ENCODE data around the gene FAM83C. TPM values are rescaled to one million over a fixed set of nuclear protein-coding genes. Genes with fewer than 3 reads are reported as not detected.

Gene FAM83C
- total RNA-seq, 2 experiments from 2014 or later = not detected

DNA sequence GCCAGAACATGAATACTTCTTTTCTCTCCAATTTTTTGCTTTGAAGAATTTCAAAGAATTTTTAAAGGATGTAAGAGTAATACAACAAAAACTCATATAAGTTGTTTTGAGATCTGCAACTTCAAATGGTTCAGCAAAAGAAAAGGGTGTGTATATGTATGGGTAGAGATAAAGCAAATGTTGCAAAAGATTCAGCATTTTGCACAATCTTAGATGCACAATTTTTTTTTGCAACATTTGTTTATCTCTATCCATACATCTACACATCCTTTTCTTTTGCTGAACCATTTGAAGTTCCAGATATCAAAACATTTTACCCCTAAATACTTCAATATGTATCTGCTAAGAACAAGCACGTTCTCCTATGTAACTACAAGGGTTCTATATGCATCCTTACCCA lies 47.4 kb upstream of the FAM83C start:
- H3K27ac Mint-ChIP-seq = no peak overlapping the region

DNA sequence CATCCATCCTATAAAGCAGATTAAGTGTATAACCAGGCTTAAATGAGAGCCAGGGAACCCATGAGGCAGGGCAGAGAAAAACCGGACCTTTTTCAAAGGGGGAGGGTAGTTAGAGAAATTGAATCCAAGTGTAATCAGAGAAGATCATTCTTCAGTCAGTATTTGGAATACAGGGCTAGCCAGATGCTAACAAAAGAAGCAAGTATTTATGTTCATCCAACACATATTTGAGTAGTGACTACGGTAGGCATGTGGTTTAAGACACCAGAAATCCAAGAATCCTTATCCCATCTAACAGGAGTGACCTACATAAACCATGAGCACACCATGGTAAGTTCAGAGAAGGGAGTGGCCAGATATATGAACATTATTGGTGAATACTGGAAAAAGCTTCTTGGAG lies 46.8 kb upstream of the FAM83C start:
- Histone ChIP-seq H3K4me3 (ENCODE audit: low read length) (no peak overlapping the region), H3K36me3 (ENCODE audit: insufficient read depth, low read length) (peaks cover 5% of the 10 kb centered on the region), H3K27ac (ENCODE audit: low read depth in 1 of 2, low read length in 2 of 2) (no peak overlapping the region), H3K4me1 (ENCODE audit: insufficient read depth, low read length) (no peaks in the 10 kb centered on the region), H3K27me3 (ENCODE audit: control insufficient read depth in 1 of 2, insufficient read depth in 2 of 2, low read length in 2 of 2) (no peaks in the 10 kb centered on the region), H3K9me3 (ENCODE audit: control insufficient read depth in 1 of 2, insufficient read depth in 1 of 2, low read length in 2 of 2) (no peaks in the 10 kb centered on the region)
- H3K27me3 Mint-ChIP-seq = no peaks in the 10 kb centered on the region
- ChIA-PET CTCF (no interaction called here), POLR2A (no interaction called here)
- no peak overlapping the region for H3K27ac Mint-ChIP-seq
- H3K4me3 Mint-ChIP-seq = no peak overlapping the region
- ATAC-seq (ENCODE audit: poor library complexity) (no peak), DNase-seq (no peak)
- no peaks in the 10 kb centered on the region for H3K4me1 Mint-ChIP-seq (ENCODE audit: low read depth)
- H3K9me3 Mint-ChIP-seq = no peaks in the 10 kb centered on the region
- H3K36me3 Mint-ChIP-seq (ENCODE audit: low read depth) = peaks cover 20% of the 10 kb centered on the region
- intact Hi-C loops (cut with DNase I, micrococcal nuclease) = no loop called here
- TF ChIP-seq, protein P1, sequence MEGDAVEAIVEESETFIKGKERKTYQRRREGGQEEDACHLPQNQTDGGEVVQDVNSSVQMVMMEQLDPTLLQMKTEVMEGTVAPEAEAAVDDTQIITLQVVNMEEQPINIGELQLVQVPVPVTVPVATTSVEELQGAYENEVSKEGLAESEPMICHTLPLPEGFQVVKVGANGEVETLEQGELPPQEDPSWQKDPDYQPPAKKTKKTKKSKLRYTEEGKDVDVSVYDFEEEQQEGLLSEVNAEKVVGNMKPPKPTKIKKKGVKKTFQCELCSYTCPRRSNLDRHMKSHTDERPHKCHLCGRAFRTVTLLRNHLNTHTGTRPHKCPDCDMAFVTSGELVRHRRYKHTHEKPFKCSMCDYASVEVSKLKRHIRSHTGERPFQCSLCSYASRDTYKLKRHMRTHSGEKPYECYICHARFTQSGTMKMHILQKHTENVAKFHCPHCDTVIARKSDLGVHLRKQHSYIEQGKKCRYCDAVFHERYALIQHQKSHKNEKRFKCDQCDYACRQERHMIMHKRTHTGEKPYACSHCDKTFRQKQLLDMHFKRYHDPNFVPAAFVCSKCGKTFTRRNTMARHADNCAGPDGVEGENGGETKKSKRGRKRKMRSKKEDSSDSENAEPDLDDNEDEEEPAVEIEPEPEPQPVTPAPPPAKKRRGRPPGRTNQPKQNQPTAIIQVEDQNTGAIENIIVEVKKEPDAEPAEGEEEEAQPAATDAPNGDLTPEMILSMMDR (IDR thresholded peaks at IDR 0.05) = no peak

More for the DNA sequence above, 47.4 kb upstream of the FAM83C start:
- CTCF ChIA-PET = no interaction called here
- POLR2A ChIA-PET = no interaction called here
- no peaks in the 10 kb centered on the region for H3K4me1 ChIP-seq (ENCODE audit: insufficient read depth, low read length)
- Mint-ChIP-seq H3K4me3 (no peak overlapping the region), H3K9me3 (no peaks in the 10 kb centered on the region), H3K4me1 (ENCODE audit: low read depth) (no peaks in the 10 kb centered on the region), H3K36me3 (ENCODE audit: low read depth) (peaks cover 26% of the 10 kb centered on the region), H3K27me3 (no peaks in the 10 kb centered on the region)
- TF ChIP-seq, protein P1 (IDR thresholded peaks at IDR 0.05) = no peak
- H3K36me3 ChIP-seq (ENCODE audit: insufficient read depth, low read length) = peaks cover 11% of the 10 kb centered on the region
- no peaks in the 10 kb centered on the region for H3K27me3 ChIP-seq (ENCODE audit: control insufficient read depth in 1 of 2, insufficient read depth in 2 of 2, low read length in 2 of 2)
- ATAC-seq (ENCODE audit: poor library complexity) (no peak), DNase-seq (no peak)
- H3K9me3 ChIP-seq (ENCODE audit: control insufficient read depth in 1 of 2, insufficient read depth in 1 of 2, low read length in 2 of 2) = no peaks in the 10 kb centered on the region
- intact Hi-C loops (cut with DNase I, micrococcal nuclease) = no loop called here
- no peak overlapping the region for H3K4me3 ChIP-seq (ENCODE audit: low read length)
- no peak overlapping the region for H3K27ac ChIP-seq (ENCODE audit: low read depth in 1 of 2, low read length in 2 of 2)

DNA sequence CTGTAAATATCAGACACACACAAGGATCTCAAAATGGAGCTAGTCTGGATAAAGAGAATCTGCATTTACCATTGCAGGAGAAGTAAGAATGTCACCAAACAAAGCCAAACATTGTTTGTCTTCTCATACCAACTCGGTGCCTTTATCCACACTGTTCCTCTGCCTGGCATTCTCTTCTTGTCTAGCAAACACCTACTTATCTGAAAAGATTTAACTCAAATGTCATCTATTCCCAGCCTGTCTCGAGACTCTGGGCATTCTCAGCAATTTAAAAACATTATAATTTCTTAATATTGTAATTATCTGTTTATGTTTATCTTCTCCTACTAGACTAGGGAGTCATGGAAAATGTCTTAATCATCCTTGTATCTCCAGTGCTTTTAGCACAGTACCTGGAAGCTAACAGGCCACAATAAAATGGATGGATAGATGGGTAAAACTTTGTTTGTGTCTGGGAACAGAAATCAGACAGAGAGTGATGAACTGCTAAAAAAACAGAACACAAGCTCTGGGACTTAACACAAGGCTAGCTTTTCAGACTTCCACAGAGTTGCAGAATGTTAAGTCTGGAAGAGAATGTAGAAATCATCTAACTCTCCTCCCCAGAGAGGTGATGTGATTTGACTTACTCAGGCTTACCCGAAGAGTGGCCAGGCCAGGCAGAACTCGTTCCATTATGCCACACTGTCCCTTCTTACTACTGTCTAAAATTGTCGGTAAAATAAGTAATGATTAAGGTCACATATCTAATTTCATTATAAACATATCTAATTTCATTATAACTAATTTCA lies 42.3 kb upstream of the FAM83C start:
- H3K9me3 ChIP-seq (ENCODE audit: control insufficient read depth in 1 of 2, insufficient read depth in 1 of 2, low read length in 2 of 2) = no peaks in the 10 kb centered on the region
- intact Hi-C loops (cut with DNase I, micrococcal nuclease) = no loop called here
- no peak for ATAC-seq (ENCODE audit: poor library complexity)
- ChIA-PET CTCF (no interaction called here), POLR2A (interaction anchor here (0.8 kb wide), 1 partner anchor 1264 kb away, joined by 4 read pairs; no protein-coding TSS in a partner anchor)
- no peaks in the 10 kb centered on the region for H3K4me1 ChIP-seq (ENCODE audit: insufficient read depth, low read length)
- H3K27me3 ChIP-seq (ENCODE audit: control insufficient read depth in 1 of 2, insufficient read depth in 2 of 2, low read length in 2 of 2) = no peaks in the 10 kb centered on the region
- H3K4me3 Mint-ChIP-seq = no peak overlapping the region
- no peak overlapping the region for H3K27ac Mint-ChIP-seq
- no peaks in the 10 kb centered on the region for H3K36me3 Mint-ChIP-seq (ENCODE audit: low read depth)
- TF ChIP-seq, protein P1 (IDR thresholded peaks at IDR 0.05) = no peak
- no peaks in the 10 kb centered on the region for H3K9me3 Mint-ChIP-seq
- no peak overlapping the region for H3K4me3 ChIP-seq (ENCODE audit: low read length)
- no peak overlapping the region for H3K27ac ChIP-seq (ENCODE audit: low read depth in 1 of 2, low read length in 2 of 2)
- no peaks in the 10 kb centered on the region for H3K4me1 Mint-ChIP-seq (ENCODE audit: low read depth)
- H3K27me3 Mint-ChIP-seq = no peaks in the 10 kb centered on the region
- DNase-seq = no peak
- peaks cover 2% of the 10 kb centered on the region for H3K36me3 ChIP-seq (ENCODE audit: insufficient read depth, low read length)
